KG1 (cell line): ENCODE results near the gene SATB2.

Experiments
- DNase-seq: peaks from one replicate; lab custom pipeline; 2025; lab: John Stamatoyannopoulos, UW

Gene SATB2

DNA sequence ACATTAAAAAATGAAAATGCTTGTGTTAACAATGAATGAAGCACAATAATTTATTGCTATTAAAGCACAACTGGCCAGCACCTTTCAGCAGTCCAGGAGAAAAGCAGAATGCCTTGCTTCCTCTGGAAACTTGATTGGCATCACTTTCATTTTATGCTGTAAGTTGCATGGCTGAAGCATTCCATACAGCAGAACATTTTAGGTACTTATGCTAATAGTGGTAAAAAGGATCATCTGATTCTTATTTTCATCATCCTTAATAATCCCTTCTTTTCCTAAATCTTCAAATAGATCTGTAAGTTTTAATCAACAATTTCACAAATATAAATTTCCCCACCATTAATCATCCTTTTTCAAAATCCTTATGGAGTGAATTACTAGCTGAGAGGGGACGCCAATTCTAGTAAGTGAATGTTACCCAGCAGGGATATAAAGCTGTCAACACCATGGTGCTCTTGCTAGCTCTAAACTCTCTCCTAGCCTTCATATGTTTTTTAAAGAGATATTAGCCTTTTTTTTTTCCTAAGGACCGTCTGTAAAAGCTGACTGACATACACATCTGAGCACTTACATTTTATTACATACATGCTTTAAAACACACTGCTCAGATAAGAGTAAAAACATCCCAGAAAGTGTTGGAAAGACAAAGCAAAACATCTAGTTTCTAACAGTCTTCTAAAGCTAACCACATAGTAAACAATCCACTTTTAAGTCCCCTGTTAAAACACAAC lies 5.3 kb downstream of the SATB2 start:
- no peak for DNase-seq

GRCh38 chr2:199449956-199450355 lies 7.8 kb downstream of the SATB2 start:
- no peak for DNase-seq

GRCh38 chr2:199449455-199449854 lies 8.3 kb downstream of the SATB2 start:
- no peak for DNase-seq

GRCh38 chr2:199446996-199447576 lies 10.7 kb downstream of the SATB2 start:
- no peak for DNase-seq

DNA sequence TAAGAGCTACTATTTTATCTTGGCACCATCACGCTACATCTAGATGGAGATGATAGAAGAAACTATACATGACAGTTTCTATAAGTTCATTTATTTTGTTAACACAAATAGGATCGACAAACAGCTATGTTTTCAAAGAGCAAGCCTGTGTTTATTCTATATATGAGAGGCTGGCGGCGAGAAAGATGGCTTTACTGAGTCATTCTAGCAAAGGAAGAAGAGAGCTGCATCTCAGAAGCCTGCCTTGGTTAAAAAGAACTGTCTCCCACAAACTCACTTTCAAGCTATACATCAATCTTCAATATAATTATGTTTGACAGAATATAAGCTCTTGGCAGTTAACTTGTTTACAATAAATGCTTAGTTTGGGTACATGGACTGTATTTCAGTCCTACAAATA lies 13.0 kb downstream of the SATB2 start:
- DNase-seq: no peak

- DNase-seq: no peak
Observed at GRCh38 chr2:199443589-199444130, 14.1 kb downstream of the SATB2 start.

DNA sequence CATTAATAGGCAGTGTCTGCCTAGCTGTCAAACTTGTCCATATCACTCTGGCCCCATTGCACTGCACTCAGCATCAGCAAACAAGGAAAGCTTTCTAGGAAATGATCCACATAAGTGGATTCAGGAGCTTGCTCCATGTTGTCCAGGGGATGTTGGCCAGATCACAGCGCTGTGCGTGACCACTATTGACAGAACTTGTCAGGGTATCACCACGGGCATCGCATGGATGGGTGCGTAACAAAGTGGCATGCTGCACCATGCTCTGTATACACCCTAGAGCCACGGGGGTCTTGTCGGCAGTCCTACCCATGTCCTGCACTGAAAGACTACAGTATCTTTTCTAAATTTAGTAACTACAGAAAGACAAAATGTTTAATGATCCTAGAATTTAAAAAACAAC lies 15.6 kb downstream of the SATB2 start:
- DNase-seq: no peak

- no peak for DNase-seq
Observed at GRCh38 chr2:199441759-199442158, 16.0 kb downstream of the SATB2 start.

- DNase-seq: no peak
Observed at GRCh38 chr2:199440118-199440517, 17.6 kb downstream of the SATB2 start.

- no peak for DNase-seq
Observed at GRCh38 chr2:199439542-199439941, 18.2 kb downstream of the SATB2 start.

DNA sequence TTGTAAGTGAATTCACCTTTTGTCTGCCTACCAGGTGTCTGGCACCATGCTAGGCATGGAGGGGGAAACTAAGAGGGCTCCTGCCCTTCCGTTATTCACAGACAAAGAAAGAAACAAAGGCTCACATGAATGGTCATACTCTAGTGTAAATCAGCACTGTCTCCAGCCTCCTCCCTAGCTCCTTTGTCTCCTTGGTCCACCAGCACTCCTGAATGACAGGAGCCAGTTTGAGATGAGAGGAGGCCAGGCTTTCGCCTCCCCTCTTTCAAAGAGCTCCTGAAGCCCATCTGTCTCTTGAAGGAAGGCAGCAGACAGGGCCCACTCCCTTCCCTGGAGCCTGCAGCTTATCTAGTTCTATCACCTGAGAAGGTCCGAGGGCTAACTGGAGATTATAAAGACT lies 18.7 kb downstream of the SATB2 start:
- DNase-seq: no peak

DNA sequence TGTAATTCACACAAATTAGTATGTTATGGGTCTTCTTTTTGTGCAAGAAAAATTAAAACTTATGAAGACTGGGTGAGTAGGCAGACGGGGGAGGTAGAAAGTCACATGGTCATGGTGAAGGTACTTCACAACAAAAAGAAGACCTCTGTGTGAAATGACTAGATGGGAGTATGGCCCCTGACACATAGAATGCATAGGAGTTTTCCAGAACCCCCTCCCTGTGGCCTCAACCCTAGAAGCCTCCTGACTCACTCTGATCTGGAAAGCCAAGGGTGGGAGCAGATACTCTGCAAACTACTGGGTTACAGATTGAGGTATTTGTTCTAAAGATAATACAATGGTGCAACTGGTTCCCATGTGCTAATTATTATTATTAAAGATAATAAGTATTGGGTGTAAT lies 23.2 kb downstream of the SATB2 start:
- no peak for DNase-seq

DNA sequence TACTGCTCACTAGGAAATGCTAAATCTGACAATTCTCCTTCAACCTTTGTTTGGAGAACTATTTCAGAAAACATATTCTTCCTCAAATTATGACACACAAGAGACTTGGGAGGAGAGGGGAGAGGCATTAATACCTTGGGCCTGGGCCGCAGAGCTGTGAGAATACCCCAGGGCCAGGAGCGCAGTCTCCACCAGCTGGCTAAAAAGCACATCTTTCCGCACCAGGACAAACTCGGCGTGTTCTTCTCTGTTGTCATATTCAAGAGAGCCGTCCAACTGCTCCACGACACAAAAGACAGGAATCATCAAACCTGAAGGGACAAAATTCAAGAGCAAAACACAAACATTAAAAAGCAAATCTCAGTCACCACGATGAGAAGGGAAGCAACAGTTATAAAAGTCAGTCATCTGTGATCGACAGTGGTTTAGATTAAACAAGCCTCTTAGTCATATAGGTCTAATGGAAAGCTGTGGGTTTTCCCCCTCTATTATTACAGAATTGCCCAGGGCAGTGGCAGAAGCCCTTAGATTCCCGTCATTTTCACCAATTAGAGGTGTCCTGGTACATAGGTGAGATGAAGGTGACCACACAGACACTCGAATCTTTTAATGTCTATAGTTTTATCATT lies 24.4 kb downstream of the SATB2 start:
- no peak for DNase-seq

DNA sequence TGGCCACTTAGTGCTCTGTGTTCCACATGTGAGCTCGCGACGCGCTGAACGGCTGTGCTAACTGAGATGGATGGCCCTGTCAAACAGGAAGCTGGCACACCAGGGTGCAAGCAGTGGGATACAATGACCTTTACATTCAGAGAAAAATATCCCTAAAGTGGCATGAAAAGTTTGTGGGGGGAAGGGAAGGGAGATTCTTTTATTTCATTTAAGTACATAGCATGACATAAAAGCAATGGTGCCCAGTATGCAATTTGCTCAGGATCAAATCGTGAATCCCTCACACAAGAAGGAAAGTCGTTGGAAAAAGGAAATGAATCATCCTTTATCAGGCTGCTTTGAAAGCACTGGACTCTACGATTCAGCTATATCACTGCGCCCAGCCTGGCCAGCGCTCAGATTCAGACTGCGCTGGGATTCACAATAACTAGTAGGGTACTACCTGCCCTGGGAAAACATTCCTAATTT lies 26.0 kb downstream of the SATB2 start:
- no peak for DNase-seq

GRCh38 chr2:199430214-199430613 lies 27.5 kb downstream of the SATB2 start:
- DNase-seq: no peak

GRCh38 chr2:199428291-199428690 lies 29.4 kb downstream of the SATB2 start:
- DNase-seq: no peak

DNA sequence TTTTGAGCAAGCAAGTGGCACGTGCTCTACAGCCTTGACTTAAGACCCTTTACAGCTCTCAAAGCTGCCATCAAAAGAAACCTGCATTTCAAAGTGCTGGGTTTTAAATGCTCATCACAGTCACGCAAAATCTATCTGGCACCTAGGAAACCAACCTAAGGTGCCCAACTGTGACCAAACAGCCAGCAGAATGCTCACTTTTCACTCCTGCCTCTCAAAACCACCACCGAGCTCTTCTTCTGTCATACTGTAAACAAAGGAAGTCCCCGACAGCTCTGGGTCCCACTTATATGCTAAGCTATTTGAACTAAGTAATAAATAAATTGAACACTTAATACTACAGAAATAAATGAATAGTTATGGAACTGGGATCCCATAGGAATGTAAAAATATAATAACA lies 33.6 kb downstream of the SATB2 start:
- DNase-seq: no peak

DNA sequence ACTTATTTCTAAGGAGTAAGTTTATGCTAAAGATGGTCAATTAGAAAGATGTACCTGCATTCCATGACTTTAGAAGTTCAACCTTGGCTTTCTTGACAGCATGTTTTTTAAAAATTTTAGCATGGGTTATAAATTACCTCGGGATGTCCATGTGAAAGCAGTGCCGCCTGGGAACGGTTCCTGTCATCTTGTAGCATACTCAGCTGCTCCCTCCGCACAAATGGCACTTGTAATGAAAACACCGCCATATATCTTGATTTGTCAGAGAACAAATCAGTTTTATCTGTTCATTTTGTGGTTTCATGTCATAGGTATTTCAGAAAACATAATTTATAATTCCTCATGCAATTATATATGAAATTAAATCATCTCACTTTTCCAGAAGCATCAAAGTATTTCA lies 38.3 kb downstream of the SATB2 start:
- DNase-seq: no peak

- DNase-seq: no peak
Observed at GRCh38 chr2:199414465-199414864, 43.3 kb downstream of the SATB2 start.

DNA sequence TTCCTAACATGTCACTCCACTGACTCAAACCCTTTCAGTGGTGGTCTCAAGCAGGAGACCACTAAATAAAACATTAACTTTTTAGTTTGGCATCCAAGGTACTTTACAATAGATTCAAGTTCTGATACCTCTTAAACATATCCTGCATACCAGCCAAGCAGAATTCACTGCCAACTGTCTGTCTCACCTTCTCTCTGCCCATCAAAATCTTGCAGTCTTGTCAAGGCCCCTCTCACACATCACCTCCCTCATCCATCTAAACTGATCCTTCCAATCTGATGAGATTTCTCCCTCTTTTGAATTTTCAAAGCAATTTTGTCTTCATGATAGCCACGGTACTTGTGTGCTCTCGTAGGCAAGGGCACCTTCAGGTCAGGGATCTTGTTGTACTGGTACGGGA lies 43.7 kb downstream of the SATB2 start:
- no peak for DNase-seq

DNA sequence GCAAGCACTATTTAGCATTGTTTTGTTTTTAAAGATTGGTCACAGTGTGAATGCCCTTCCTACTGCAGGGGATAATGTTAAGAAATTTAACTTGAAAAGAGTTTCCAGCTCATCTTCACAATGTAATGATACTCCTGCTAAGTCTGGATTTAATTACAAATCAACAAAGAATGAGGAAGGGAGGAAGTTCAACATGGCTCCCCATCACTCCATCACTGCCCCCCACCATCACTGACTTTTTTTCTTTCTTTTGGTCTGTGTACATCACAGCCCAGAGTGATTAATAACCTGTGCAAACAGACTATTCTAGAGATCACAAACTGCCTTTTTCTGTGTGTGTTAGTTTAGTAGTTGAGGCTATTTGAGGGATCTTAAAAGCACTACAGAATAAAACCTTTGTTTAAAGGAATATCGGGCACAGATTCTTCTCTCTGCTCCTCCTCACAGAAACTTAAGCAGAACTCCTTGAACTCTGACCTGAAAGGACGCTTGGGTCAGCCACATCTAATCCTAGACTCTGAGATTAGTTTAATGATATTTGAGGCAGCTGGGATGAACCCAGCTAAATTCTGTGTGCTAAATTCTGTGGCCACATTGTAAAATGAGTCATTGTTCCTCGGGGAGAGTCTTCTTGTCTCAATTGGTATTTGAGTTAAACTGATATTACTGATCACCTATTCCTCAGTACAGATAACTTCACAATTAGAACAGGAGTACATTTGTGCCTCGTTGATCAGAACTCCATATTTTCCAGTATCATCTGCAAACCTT lies 47.8 kb downstream of the SATB2 start:
- DNase-seq: no peak

- DNase-seq: no peak
Observed at GRCh38 chr2:199407421-199407820, 50.3 kb downstream of the SATB2 start.
